Dedifferentiated amniotic fluid mesenchymal stem cell (primary cell): ENCODE results near the gene MTCH1.

ENCODE experiments used
- DNase-seq: peaks from one replicate; pipeline ENCODE4 v3.0.0-alpha.2; 2016; ENCODE audit errors: extremely low spot score

The MTCH1 gene

GRCh38 chr6:37017606-37018197, 31.7 kb upstream of the MTCH1 start:
- DNase-seq: no peak

- no peak for DNase-seq
Observed at GRCh38 chr6:37016995-37017394, 31.0 kb upstream of the MTCH1 start.

GRCh38 chr6:37015532-37015931, 29.5 kb upstream of the MTCH1 start:
- no peak for DNase-seq

- no peak for DNase-seq
Observed at GRCh38 chr6:37014667-37015066, 28.7 kb upstream of the MTCH1 start.

GRCh38 chr6:37013516-37014491, 27.8 kb upstream of the MTCH1 start:
- DNase-seq: no peak

- DNase-seq: no peak
Observed at GRCh38 chr6:37011656-37012378, 25.8 kb upstream of the MTCH1 start.

GRCh38 chr6:37010402-37010892, 24.5 kb upstream of the MTCH1 start:
- DNase-seq: no peak

GRCh38 chr6:37008484-37009465, 22.8 kb upstream of the MTCH1 start:
- DNase-seq: no peak

- DNase-seq: no peak
Observed at GRCh38 chr6:37007340-37008043, 21.5 kb upstream of the MTCH1 start.

GRCh38 chr6:37006793-37007339, 20.9 kb upstream of the MTCH1 start:
- DNase-seq: no peak

- no peak for DNase-seq
Observed at GRCh38 chr6:37005827-37006567, 20.0 kb upstream of the MTCH1 start.

GRCh38 chr6:37005061-37005810, 19.2 kb upstream of the MTCH1 start, which contains the start of gene FGD2:
TSS of gene FGD2 (plus strand) at chr6:37005655. CDS start at chr6:37005818, 163 bp downstream.
- DNase-seq: no peak

GRCh38 chr6:37004044-37004980, 18.3 kb upstream of the MTCH1 start:
- DNase-seq: no peak

- DNase-seq: no peak
Observed at GRCh38 chr6:36999751-37000125, 13.7 kb upstream of the MTCH1 start.

- no peak for DNase-seq
Observed at GRCh38 chr6:36999061-36999750, 13.2 kb upstream of the MTCH1 start.

- no peak for DNase-seq
Observed at GRCh38 chr6:36998723-36999038, 12.7 kb upstream of the MTCH1 start.
